ENCODE results near the gene NPAS4.
"Not testable (repeated sequence)": the region's sequence is repeated elsewhere in the genome, so short reads cannot be mapped to it uniquely, and the experiment has no call there.

NPAS4 gene

DNA sequence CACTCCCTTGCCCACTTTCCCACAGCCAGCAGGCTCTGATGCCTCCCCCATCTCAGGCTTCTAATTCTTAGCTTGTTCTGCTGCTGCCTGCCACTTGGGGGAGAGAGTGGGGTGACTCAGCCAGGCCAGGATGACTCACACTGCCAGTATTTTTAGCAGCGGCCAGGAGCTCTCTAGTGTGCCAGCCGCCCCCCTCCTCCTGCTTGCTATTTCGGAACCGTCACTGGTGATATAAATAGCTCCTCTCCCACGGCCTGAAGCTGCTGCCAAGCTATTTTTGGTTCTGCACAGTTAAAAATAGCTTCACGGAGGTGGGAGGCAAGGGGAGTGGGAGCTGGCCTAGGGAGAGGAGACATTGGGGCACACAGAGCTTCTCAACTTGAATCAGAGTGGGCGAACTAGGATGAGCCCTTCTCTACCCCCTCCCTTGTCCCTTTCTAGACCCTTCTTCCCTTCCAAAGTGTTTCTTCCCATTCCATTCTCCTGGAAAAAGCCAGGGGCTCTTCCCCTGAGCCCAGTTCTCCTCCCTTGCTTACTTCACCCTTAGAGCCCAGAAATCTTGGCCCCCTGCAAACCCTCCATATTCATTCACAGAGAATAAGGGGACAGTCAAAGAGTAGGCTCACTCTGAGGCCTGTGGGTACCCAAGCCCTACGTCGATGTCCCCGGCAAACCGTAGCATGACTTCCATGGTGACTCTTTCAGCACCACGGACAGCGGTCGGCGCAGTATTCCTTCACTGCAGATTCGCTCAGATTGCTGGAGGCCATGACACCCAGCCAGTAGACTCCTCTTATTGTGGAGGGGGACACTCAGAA lies 2.5 kb upstream of the NPAS4 start:
- DNase-seq = peak; percentile 48 to 59

DNA sequence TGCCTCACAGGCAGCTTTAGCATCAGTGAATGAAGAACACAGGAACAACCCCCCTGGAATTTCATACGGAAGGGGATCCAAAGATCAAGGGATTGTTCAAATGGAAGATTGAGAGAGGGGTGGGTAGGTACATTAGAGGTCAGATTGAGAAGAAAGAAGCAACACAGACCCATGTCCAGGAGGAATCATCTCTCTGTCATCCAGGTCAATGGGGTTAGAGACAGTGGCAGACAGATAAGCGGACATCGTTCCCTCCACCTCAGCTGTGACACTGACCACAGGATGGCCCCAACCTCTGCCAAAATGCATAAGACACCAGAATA lies 1.9 kb upstream of the NPAS4 start:
- DNase-seq = no peak

- no peak for DNase-seq
These were observed 1.0 kb upstream of the NPAS4 start for GRCh38 chr11:66419825-66420224.

DNA sequence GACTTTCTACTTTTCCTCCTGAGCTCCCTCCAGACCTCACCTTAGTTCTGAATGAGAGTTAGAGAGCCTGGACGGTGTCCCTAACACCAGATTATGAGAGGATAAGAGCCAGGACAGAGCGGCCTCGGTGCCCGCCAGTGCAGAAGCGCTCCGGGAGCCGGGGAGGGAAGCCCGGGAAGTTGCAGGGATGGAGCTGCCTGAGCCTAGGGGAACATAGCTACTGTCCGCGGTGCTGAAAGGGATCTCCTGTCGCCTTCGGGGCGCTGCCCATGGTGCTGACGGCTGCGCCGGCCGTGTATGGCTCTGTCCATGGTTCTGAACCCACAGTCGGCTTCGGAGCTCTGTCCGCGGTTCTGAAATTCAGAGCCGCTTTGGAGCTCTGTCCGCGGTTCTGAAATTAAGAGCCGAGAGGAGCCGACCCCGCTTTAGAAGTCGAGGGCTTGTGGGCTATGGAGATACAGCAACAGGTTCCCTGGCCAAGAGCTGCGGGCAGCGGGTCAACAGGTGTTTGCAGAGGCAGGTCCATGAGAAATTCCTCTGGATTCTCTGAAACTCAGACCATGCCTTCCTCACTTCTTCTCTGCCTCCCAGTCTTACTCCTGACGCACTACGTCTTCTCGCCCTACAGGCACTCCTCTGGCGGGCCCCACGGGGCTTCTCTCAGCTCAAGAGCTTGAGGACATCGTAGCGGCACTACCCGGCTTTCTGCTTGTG lies 814 bp downstream of the NPAS4 start:
- peak; percentile 59 to 64 for DNase-seq

DNA sequence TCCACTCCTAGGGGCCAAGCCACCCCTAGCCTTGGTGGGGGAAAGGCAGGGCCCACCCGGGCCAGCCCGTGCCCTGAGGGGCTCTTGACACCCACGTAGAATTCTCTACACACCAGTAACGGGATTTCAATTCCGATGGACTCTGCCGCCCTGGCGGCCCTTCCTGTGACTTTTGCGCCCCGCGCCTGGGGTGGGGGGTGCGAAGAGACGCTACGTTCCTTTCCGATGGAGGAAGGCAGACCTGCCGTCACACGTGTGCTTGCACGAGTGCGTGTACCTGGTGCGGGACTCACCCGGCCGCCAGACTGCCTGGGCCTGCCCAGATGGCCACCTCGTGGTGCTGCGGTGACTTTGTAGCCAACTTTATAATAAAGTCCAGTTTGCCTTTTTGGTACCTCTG lies 5.5 kb downstream of the NPAS4 start:
- DNase-seq = no peak

DNA sequence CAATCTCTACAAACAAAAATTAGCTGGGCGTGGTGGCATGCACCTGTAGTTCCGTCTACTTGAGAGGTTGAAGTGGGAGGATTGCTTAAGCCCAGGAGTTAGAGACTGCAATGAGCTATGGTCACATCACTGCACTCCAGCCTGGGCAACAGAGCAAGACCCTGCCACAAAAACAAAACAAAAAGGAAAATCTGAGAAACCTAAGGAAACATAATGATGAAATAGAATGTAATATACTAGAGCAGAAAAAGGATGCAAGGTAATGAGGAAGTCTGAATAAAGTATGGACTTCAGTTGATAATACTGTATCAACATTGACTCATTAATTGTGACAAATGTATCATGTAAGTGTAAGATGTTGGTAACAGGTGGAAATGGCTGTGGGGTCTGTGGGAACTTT lies 8.1 kb downstream of the NPAS4 start:
- DNase-seq = no peak

DNA sequence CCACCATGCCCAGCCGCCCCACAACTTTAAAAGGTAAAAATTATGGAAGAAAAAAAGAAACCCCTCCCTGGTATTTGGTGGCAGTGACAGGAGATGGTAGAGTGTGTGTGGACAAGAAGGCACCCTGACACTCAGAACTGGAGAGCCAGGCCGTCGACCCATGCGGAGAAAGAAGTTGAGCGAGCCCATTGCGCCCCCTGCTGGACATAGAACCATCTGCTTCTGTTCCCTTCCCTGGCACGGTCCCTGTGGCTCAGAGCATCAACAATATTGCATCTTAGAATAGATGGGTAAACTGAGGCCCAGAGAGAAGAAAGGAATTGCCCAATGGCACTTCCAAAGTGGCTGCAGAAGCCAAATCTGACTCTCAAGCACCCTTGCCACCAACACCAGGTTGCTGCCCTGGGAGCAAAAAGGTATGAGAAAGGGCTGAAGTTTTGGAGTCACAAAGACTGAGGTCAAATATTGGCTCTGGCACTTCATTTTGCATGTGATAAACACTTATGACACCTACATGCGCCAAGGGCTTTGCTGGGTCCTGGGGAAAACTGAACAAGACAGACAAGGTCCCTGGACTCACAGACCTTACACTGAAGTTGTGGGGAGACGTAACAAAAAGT lies 9.3 kb downstream of the NPAS4 start:
- peak; percentile 38 to 59 for DNase-seq

GRCh38 chr11:66431287-66431686 lies 10.5 kb downstream of the NPAS4 start:
- not testable (repeated sequence) for DNase-seq

DNA sequence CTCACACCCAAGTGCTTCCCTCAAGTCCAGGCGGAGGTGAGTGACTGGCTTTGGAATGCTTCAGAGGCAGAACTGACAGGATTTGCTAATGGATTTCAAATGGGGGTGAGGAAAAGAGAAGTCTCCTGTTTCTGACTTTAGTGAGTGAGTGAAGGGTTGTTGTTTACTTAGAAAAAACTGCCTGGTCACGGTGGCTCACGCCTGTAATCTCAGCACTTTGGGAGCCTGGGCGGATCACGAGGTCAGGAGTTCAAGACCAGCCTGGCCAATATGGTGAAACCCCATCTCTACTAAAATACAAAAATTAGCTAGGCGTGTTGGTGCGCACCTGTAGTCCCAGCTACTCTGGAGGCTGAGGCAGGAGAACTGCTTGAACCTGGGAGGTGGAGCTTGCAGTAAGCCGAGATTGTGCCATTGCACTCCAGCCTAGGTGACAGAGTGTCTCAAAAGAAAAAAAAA lies 11.1 kb downstream of the NPAS4 start:
- DNase-seq = not testable (repeated sequence)

DNA sequence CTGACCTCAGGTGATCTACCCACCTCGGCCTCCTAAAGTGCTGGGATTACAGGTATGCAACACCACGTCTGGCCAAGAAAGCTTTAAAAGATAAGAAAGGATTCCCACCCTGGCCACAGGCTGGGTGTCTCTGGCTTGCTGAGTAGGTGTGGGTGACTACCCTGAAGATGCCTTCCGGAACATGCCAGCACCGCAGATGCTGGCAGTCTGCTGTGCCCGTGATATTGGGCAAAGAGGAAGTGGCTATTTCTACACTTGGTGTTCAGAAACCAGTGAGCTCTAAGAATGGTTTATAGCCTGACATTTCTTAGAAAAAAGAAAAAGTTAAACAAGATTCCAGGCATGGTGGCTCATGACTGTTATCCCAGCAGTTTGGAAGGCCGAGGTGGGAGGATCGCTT lies 11.8 kb downstream of the NPAS4 start:
- peak; percentile 32 to 43 for DNase-seq

DNA sequence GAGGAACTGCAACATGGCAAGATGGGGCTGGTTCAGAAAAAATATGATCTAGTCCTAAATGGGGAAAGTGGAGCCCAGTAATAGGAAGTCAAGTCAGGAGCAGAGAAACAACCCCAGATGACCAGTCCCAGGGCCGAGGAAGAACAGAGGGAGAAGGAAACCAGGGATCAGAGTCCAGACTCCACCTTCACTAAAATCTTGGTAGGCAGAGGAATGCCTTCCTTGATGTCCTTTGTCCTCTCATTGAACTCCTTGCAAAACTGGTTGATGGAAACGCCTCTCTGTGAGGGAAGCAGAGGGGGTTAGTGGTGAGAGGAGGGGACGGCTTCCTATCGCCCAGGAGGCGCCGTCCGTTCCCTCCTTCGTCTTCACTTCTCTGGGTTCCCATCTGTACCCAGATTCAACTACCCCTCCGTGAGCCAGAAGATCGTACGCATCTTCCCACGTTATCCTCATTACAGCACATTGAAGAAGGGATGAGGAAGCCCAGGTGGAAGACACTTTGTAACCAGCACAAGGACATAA lies 17.2 kb downstream of the NPAS4 start:
- no peak for DNase-seq

- peak; percentile 85 to 90 for DNase-seq
These were observed 17.9 kb downstream of the NPAS4 start, which contains the start of gene MRPL11 for GRCh38 chr11:66438504-66439466. Gene MRPL11, minus strand, starts transcription at chr11:66438848. Its CDS starts 94 bp downstream, at chr11:66438754.

GRCh38 chr11:66440101-66440939 lies 19.5 kb downstream of the NPAS4 start:
- DNase-seq = not testable (repeated sequence)

DNA sequence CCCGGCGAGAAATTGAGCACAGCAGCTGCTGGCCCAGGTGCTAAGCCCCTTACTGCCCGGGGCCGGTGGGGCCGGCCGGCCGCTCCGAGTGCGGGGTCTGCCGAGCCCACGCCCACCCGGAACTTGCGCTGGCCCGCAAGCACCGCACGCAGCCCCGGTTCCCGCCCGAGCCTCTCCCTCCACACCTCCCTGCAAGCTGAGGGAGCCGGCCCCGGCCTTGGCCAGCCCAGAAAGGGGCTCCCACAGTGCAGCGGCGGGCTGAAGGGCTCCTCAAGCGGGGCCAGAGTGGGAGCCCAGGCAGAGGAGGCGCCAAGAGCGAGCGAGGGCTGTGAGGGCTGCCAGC lies 20.1 kb downstream of the NPAS4 start:
- DNase-seq = not testable (repeated sequence)

GRCh38 chr11:66443602-66444001 lies 22.8 kb downstream of the NPAS4 start:
- peak; percentile 94 to 96 for DNase-seq

DNA sequence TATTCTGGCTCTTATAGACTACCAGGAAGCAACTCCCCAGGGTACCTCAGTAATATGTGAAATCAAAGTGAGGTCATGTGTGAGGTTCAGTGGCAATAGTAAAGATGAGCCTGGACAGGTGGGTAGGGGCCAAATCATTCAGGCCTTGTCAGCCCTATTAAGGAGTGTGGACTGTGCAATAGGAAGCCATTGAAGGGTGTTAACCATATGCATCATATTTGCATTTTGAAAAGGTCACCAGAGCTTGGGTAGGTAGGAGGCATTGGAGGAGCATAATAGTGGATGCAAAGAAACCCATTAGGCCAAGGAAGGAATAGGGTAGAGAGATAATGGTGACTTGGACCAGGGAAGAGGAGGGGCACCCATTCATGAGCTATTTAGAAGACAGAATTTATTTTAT lies 26.2 kb downstream of the NPAS4 start:
- no peak for DNase-seq

- peak; percentile 3 to 15 for DNase-seq
These were observed 27.7 kb downstream of the NPAS4 start for GRCh38 chr11:66448523-66448922.

DNA sequence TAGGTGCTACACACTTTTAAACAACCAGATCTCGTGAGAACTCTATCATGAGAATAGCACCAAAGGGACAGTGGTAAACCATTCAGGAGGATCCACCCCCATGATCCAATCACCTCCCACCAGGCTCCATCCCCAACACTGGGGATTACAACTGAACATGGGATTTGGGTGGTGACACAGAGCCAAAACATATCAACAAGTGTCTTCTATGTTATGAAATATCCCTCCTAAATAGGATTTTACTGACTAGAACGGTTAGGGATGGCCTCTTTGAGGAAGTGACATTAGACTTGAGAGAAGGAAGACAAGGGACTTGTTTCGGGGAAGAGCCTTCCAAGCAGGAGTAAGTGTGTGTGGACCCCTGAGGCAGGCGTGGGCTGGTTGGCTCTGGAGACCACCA lies 29.7 kb downstream of the NPAS4 start:
- peak in 1 of 2 experiments; percentile 13 for DNase-seq

- no peak for DNase-seq
These were observed 30.8 kb downstream of the NPAS4 start for GRCh38 chr11:66451663-66452062.

DNA sequence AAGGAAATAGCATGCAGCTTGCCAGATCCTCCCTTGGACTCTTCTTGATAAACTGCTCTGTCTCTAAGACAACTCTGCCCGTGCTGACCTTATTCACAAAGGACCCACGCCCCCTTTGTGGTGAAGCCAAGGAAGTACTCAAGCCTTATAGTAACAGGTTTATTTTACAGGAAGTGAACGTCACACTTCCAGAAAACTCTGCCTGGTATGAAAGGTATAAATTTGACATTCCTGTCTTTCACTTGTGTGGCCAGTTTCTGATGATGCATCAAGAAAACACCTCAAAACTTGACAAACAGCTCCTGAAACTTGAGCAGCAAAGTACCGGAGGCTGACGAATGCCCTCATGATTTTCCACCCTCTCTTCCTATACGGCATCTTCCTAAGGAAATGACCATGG lies 33.4 kb downstream of the NPAS4 start:
- DNase-seq = no peak

- DNase-seq = no peak
These were observed 34.0 kb downstream of the NPAS4 start for GRCh38 chr11:66454828-66455227.
